GM12865 (cell line): ENCODE data around the gene GRIN3B.

Experiments
- DNase-seq: peaks from one replicate; pipeline ENCODE4 v3.0.0; 2010; ENCODE audit warnings: low read depth
- H3K4me3 ChIP-seq: 2 replicates; pipeline ENCODE4 v1.5.1; 2011; ENCODE audit warnings: mild to moderate bottlenecking, low read depth, low read length, control low read depth
- CTCF ChIP-seq: IDR thresholded peaks from 2 replicates; pipeline ENCODE4 v1.5.1; 2011; ENCODE audit warnings: low read length, control low read depth, low read depth, inconsistent platforms; ENCODE audit not compliant: insufficient read depth; ENCODE audit errors: missing control alignments

GRIN3B gene

GRCh38 chr19:1041835-1042685 lies 41.8 kb downstream of the GRIN3B start:
- H3K4me3 ChIP-seq: no peak overlapping the region
- no peak for DNase-seq
- TF ChIP-seq CTCF: no peak

- TF ChIP-seq CTCF: no peak
- DNase-seq: no peak
- H3K4me3 ChIP-seq: no peak overlapping the region
Measured at GRCh38 chr19:1042689-1043511, 42.7 kb downstream of the GRIN3B start.

- peak; percentile 86 for DNase-seq
Measured at GRCh38 chr19:1045247-1045603, 45.0 kb downstream of the GRIN3B start.

GRCh38 chr19:1046117-1046626 lies 46.0 kb downstream of the GRIN3B start:
- TF ChIP-seq CTCF: no peak
- no peak for DNase-seq
- H3K4me3 ChIP-seq: no peak overlapping the region

More at GRCh38 chr19:1045247-1045603, 45.0 kb downstream of the GRIN3B start:
- TF ChIP-seq CTCF: no peak
- no peak overlapping the region for H3K4me3 ChIP-seq

GRCh38 chr19:1046836-1047695 lies 46.8 kb downstream of the GRIN3B start:
- DNase-seq: peak; percentile 61
- TF ChIP-seq CTCF: no peak
- H3K4me3 ChIP-seq: no peak overlapping the region

GRCh38 chr19:1047696-1048147 lies 47.5 kb downstream of the GRIN3B start:
- no peak overlapping the region for H3K4me3 ChIP-seq
- DNase-seq: no peak
- TF ChIP-seq CTCF: no peak
